NOMO-1 treated with DMSO at 0.1 percent for 48 hours (cell line): ENCODE results near the gene RPL3.
A peak's percentile ranks its signal among the peaks of the same experiment; 100 is the strongest.
"Not testable (repeated sequence)": the region's sequence is repeated elsewhere in the genome, so short reads cannot be mapped to it uniquely, and the experiment has no call there.

Experiments
- DNase-seq: peaks from one replicate; lab custom pipeline; 2025; ENCODE audit not compliant: unreplicated experiment; lab: John Stamatoyannopoulos, UW

Gene RPL3

DNA sequence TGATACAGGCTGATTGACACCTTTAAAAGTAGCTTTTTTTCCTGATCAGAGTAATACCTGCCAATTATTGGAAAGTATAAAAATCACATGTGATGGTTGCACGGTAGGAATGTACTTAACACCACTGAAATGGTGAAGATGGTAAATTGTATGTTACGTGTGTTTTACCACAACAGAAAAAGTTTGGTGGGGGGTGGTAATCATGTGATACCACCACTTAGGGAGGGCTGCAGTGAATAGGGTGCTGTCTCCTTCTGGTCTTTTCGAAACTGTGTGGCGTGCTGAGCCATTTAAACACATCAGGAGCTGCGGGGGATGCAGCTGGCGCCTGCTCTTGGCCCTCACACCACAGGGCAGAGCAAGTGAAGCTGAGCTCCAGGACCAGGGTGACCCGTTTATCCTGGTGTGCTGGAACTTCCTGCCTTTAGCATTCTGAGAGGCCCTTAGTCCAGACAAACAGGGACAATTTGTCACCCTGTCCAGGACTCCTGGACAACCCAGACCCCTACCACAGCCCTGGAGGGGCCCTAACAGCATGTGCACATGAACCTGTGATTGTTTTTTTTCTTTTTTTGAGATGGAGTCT, 33.0 kb upstream of the RPL3 start:
- DNase-seq = no peak

DNA sequence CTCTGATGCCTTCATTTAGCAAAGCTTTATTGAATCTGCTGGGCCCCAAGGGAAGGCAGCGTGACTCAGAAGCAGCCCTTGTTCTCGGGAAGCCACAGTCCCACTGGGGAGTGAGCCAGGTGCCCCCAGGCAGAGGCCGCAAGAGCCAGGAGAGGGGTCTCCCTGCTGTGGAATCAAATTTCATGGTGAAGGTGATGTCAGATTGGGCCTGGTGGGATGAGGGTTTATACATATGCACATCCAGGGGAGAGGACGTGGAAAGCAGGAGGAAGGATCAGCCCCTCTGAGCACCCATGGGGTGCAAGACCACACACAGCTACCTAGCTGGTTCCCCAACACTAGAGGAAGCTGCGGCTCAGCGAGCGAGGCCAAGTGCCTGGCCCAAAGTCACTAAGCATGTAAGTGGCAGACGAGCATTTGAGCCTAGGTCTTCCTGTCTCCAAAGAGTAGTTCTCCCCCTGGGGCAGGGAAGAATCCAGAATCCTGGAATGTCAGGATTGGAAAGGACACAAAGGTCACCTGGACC, 32.3 kb upstream of the RPL3 start:
- no peak for DNase-seq

DNA sequence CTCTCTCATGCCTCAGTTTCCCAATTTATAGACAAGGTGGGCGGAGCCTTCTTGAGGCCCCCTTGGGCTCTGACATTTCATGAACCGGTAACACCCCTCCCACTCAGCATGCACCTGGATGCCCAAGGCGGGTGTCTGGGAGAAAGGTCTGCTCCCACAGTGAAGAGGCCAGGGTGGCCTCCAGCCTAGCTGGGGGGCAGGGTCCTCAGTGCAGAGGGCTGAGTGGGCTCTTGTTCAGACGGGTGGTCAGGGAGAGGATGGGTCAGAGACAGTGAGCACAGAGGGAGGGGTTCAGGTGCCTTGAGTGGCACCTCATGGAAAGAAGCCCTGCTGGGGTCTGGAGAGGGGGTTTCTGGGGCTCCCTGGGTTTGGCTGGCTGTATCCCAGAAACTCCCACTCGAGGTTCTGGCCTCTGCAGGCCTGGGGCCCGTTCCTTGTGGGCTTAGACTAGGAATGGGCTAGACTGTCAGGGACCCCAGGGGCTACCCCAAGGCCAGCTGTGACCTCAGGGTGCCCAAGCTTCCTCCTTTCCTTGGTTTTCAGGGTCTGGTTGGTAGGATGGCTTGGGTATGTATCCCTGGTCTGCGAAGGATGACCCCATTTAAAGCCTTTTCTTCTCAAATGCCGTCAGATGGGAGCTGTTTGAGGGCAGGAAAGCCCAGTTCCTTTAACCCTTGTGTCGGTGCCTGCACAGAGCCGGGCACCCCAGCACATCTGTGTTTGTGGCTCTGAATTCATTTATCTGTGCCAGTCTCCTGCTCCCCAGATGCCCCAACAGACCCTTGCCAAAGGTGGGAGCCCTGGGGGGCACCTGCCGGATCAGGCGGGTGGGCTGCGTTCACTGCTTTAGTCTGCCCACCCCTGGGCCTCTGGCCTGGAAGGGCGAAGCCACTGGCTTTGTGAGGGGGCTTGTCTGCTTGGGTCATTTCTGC, 31.6 kb upstream of the RPL3 start:
- no peak for DNase-seq

DNA sequence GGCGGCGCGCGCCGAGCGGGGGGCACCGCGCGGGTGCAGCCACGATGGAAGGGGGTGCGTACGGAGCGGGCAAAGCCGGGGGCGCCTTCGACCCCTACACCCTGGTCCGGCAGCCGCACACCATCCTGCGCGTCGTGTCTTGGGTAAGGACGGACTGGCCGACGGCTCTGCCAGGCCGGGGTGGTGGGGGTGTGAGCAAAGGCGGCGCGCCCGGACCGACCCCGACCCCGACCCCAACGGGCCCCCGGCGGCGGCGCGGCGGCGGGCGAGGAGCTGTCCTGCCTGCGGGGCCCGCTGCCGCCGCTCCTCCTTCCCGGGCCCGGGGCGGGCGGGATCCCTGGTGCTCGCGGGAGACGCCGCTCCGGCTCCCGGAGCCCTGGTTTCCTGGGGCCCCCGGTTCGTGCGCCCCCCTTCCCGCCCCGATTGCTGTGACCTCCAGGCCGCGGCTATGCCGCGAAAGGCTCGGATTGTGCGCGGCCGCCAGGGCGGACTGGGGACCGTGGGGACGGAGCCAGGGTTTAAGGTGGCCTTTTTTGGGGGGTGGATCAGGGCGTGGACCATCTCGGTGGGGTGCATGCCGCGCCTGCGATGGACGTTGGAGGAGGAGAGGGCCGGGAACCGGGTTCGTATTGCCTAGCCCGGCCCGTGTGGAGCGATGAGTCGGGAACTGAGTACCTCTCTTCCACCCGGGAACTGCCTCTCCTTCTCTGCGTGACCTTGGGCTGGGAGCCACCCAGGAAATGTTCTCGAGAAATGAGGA, 30.7 kb upstream of the RPL3 start, which contains the start of gene SYNGR1:
SYNGR1 (plus strand) TSS at position 25 of the 760 bp plus-strand sequence; CDS start at position 45, 20 bp downstream.
- DNase-seq = no peak

DNA sequence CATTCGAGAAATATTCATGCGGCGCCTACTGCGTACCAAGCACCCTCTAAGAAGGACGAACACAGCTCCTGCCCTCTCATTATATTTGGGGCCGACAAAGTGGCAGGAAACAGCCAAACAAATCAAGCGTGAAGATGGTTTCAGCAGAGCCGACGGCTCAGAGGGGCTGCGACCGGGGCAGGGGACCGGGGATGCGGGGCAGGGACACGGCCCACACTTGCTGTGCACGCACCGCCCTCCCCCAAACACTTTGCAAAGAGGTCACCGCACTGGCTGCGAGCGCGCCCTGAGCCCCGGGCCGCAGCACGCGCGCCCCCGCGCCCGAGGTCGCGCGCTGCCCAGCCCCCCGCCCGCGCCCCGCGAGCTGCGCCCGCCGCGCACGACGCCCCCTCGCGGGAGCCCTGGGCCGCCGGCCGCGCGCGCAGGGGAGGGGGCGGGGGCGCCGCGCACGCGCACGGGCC, 30.1 kb upstream of the RPL3 start:
- DNase-seq = peak; percentile 55

DNA sequence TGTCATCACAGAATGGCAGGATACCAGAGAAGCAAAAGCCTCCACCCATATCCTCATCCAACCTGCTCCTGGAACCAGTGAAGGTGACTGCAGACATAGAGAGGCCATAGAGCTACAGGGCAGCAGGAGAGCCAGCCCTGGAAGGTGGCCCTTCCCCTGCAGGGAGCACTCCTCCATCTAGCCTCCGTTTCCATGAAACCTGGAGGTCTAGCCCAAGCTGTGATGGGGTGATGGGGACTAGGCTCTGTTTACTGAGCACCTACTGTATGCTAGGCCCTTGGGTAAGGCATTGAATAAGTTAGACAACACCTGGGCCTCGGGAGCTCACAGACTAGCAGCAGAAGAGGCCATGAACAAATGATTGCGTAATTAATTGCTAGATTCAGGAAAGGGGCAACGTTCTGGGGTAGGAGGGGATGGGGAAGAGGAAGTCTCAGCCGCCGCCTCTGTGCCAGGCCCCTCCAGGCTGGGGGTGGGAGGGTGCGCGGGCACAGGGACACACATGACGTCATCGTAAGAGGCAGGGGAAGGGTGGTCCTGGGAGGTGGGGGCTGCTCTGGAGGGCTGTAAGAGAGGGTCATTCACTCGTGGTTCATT, 29.6 kb upstream of the RPL3 start:
- DNase-seq = peak; percentile 85

DNA sequence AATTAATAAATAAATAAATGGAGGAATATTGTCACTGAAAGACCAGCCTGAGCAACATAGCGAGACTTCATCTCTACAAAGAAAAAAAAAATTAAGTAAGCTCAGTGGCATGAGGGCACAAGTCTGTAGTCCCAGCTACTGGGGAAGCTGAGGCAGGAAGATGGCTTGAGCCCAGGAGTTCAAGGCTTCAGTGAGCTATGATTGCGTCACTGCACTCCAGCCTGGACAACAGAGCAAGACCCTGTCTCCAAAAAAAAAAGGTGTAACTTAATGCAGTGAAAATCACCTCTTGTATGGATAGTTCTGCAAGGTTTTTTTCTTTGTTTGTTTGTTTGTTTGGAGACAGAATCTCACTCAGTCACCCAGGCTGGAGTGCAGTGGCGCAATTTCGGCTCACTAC, 25.8 kb upstream of the RPL3 start:
- no peak for DNase-seq

DNA sequence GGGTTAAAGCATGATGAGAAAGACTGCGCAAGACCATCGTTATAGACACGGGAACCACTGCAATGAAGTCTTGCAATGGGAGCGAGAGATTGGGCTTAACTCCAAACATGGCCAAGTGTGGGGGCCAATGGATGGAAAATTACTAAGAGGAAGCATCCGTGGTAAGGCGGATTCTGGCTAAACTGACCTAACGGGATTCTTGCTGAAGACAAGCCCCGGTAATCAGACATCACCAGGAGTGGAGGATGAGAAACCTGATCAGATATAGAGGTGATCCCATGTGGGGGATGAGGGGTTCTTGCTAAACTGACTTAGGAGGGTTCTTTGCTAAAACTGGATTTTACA, 24.6 kb upstream of the RPL3 start:
- no peak for DNase-seq

DNA sequence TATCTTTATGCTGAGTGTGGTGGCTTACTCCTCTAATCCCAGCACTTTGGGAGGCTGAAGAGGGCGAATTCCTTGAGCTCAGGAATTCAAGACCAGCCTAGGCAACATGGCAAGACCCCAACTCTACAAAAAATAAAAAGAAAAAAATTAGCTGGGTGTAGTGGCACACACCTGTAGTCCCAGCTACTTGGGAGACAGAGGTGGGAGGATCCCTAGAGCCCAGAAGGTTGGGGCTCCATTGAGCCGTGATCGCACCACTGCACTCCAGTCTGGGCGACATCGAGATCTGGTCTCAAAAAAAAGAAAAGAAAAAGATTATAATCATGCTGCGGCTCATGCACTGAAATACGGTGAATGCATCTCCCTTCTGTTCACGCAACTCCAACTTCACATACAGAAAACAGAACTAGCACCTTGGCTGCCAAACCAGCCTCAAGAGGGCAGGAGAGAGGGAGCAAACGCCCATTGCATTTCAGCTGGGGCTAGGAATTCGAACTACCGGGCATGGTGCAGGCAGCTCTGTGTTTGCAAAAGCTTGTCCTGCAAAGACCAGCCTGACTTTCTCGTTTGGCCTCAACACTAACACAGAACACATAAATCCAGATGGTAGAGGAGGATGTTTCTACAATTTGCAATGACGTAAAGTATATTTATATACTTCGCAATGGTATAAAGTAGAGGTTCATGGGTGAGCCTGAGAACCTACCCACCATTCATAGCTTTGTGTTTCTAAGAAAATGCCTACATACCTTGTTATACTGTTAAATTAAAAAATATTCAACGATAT, 24.0 kb upstream of the RPL3 start:
- DNase-seq = peak; percentile 74

DNA sequence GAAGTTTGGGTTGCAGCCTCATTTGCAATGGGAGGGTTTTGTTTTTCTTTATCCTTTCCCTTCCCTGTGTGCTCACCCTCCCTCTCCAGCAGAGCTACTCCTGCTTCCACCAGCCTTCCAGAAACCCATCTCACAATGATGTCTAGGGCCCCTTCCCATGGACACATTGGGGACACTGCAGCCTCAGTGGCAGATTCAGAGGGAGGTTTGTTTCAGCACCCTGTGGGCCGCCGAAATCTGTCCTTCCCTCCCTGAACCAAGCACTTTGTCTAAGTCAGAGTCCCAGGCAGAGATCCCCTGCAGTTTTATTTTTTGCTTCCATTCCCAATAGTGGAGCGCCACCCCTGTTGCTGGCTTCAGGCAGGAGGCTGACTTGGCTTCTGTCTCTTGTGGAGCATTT, 21.8 kb upstream of the RPL3 start:
- no peak for DNase-seq

DNA sequence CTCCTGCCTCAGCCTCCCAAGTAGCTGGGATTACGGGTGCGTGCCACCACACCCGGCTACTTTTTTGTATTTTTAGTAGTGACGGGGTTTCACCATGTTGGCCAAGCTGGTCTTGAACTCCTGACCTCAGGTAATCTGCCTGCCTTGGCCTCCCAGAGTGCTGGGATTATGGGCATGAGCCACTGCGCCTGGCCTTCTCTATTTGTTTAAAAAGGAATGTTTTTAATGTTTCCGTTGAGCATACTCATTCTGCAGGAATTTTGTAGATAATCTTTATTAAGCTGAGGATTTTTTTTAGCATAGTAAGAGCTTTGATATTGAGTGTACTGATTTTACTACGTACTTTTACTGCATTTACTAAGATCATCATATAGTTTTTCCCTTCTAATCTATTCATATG, 20.4 kb upstream of the RPL3 start:
- DNase-seq = not testable (repeated sequence)

DNA sequence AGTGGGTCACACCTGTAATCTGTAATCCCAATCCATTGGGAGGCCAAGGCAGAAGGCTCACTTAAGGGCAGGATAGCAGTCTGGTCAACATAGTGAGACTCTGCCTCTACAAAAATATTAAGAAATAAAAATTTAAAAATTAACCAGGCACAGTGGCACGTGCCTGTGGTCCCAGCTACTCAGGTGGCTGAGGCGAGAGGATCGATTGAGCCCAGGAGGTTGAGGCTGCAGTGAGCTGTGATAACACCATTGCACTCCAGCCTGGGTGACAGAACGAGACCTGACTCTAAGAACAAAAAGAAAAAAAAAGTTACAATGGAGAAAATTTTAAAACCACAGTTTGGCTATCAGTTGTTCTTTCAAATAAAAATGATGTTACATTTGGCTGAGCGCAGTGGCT, 17.0 kb upstream of the RPL3 start:
- DNase-seq = no peak

DNA sequence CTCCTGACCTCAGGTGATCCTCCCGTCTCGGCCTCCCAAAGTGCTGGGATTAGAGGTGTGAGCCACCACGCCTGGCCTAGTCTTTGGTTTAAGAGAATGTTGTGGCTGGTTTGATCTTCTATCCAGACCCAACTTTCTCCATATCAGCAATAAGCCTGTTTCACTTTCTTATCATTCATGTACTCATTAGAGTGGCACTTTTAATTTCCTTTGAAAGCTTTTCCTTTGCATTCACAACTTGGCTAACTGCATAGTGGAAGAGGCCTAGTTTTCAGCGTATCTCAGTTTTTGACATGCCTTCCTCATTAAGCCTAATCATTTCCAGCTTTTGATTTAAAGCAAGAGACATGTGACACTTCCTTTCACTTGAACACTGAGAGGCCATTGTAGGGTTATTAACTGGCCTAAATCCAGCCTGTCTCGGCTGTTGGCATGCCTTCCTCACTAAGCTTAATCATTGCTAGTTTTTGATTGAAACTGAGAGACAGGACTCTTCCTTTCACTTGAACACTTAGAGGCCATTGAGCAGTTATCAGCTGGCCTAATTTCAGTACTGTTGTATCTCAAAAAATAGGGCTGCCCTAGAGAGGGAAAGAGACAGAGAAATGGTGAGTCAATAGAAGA, 13.1 kb upstream of the RPL3 start:
- DNase-seq = peak; percentile 32

DNA sequence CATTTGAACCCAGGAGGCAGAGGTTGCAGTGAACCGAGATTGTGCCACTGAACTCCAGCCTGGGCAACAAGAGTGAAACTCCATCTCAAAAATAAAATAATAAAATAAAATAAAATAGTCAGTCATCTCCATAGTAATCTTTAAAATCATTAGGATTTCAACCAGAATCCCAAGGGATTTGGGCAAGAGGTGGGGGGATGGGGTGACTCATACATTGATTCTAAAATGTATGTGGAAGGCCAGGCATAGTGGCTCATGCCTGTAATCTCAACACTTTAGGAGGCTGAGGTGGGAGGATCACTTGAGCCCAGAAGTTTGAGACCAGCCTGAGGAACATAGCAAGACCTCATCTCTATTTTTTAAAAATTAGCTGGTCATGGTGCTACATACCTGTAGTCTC, 11.1 kb upstream of the RPL3 start:
- DNase-seq = not testable (repeated sequence)

DNA sequence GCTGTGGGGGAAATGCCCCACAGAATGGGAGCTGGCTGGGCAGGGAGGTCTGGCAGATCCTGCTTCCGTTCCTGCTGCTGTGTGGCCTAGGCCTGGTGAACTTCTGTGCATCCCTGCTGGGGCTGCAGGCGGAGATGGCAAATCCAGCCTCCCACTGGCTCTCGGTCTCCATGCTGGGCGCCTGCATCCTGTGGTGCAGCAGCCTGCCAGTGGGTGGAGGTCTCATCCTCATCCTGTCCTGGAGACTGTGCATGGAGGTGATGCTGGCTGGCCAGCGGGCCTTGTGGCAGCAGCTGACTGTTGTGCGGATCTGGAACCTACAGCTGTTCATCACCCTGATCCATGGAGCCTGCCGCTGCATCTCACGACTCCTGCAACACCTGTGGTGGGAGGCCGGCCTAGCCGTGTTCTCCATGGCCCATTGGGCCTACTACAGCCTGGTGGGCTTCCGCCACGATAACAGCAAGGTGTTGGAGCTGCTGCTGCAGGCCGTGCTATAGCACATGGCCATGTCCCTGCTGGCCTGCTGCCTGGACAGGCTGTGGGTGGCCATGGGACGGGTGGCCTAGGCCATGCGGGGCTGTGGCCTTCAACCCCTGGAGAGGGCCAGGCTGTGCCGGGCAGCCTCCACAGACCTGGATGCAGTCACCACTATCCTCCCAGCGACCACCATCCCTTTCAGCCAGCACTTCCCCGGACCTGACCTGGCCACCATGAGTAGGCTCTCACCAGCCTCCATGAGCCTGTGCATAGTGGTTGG, 8.8 kb upstream of the RPL3 start:
- DNase-seq = no peak

DNA sequence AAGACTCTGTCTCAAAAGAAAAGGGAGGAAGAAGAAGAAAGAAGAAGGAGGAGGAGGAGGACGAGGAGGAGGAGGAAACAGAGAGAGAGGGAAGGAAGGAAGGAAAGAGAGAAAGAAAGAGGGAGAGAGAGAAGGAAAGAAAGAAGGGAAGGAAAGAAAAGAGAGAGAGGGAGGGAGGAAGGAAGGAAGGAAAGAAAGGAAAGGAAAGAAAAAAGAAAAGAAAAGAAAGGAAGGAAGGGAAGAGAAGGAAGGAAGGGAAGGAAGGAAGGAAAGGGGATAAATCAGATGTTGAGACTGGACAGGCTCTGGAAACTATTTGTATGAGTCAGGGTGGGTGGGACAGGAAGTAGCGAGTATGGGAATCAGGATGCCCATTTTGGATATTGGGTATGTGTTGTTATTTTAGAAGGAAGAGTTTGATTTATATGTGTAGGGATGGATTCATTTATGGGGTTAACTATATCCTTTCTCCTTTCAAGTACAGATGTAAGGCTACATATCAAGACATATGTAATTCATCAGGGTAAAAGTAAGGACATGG, 6.0 kb upstream of the RPL3 start:
- no peak for DNase-seq

DNA sequence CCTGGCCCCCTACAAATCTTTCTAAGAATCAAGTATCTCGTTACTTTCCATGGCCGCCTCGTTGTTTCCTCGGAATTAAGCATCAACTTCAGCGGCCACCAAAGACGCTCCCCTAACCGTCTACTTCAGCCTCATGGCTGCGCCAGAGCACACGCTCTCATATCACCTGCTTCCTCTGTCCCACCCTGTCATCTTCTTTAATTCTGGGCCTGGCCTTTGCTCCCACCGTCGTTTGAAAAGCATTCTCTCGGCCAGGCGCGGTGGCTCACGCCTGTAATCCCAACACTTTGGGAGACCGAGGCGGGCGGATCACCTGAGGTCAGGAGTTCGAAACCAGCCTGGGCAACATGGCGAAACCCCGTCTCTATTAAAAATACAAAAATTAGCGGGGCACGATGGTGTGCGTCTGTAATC, 1.2 kb upstream of the RPL3 start:
- not testable (repeated sequence) for DNase-seq

DNA sequence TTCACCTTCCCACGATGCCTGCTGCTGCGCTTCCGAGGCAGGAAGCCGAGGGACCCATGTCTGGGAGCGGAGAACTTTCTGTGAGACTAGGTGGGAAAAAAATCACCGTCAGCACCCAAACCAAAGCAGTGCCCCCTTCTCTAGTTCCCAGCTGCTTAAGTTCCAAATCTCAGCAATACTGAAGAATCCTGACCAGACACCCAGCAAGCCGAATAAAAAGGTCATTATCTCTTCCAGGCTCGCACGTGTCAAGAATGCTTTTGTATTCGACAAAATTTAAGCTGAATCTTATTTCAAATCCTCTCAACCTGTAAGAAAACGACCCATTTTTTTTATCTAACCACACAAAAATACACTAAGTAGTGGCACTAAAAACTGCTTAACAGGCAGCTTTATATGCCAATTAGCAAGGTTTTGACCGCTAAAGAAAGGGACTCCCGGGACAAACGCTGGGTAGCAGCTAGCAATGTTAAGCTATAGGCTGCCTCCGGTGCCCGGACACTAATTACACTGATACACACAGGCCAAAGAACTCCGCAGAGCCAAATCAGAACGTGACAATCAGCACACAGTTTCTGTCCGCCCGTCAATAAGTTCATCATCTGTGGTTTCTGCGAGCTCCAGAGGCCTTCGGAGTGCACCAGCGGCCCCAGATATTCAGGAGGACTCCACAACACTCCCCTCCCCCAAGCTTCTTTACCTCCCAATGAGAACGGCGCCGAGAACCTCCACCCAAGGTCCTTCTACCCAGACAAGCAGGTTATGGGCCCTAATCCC, 728 bp downstream of the RPL3 start:
- peak; percentile 53 for DNase-seq
